ENCODE data around the gene RNF217.
"Not testable (repeated sequence)": the region's sequence is repeated elsewhere in the genome, so short reads cannot be mapped to it uniquely, and the experiment has no call there.

RNF217 gene, protein sequence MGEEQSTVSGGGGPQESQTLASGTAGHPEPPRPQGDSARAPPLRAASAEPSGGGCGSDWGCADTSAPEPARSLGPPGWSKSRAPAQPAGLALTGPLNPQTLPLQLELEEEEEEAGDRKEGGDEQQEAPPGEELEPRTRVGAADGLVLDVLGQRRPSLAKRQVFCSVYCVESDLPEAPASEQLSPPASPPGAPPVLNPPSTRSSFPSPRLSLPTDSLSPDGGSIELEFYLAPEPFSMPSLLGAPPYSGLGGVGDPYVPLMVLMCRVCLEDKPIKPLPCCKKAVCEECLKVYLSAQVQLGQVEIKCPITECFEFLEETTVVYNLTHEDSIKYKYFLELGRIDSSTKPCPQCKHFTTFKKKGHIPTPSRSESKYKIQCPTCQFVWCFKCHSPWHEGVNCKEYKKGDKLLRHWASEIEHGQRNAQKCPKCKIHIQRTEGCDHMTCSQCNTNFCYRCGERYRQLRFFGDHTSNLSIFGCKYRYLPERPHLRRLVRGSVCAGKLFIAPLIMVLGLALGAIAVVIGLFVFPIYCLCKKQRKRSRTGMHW

DNA sequence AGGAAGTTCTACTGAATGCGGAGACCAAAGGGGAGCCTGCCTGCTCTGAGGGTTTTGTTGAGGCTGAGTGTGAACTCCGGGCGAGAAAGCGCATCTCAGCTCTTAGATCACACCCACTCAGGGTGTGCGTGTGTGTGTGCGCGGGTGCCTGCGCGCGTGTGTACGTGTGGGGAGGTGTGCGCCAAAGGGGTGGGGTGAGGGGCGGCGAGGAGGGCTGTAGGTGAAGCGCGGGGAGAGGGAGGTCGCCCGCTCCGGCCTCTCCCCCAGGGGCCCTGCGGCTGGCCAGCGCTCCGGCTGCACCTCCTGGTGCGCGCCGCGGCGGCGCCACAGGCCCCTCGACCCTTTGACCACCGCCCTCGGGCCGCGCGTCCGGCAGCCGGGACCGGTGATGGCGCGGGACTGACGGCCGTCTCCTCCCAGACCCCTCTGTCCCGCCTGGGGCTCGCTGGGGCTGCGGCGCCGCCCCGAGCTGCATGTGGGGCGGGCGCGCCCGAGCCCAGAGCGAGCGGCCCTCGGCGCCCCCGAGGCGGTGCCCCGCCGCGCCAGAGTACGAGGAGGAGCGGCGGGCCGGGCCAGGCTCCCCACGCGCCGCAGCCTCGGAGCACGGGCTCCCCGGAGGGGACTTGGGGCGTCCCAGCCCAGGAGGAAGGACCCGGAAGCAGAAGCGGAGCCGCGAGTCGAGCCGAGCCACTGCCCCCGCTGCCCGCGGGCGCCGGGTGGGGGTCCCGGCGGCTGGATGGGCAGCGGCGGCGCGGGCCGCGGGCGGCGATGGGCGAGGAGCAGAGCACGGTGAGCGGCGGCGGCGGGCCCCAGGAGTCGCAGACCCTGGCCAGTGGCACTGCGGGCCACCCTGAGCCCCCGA is at the start of gene RNF217:
RNF217 (plus strand) TSS at position 661 of the 862 bp plus-strand sequence; CDS start at position 769, 108 bp downstream.
- peak within 1 kb of the TSS; percentile 86 for H3K4me3 ChIP-seq (ENCODE audit: low read depth, low read length)
- TF ChIP-seq, protein P1, sequence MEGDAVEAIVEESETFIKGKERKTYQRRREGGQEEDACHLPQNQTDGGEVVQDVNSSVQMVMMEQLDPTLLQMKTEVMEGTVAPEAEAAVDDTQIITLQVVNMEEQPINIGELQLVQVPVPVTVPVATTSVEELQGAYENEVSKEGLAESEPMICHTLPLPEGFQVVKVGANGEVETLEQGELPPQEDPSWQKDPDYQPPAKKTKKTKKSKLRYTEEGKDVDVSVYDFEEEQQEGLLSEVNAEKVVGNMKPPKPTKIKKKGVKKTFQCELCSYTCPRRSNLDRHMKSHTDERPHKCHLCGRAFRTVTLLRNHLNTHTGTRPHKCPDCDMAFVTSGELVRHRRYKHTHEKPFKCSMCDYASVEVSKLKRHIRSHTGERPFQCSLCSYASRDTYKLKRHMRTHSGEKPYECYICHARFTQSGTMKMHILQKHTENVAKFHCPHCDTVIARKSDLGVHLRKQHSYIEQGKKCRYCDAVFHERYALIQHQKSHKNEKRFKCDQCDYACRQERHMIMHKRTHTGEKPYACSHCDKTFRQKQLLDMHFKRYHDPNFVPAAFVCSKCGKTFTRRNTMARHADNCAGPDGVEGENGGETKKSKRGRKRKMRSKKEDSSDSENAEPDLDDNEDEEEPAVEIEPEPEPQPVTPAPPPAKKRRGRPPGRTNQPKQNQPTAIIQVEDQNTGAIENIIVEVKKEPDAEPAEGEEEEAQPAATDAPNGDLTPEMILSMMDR (IDR thresholded peaks at IDR 0.05; ENCODE audit: insufficient read depth, low read length, missing control alignments), result no peak
- ChIA-PET POLR2A (interaction anchor here (0.6 to 1.1 kb wide), 6 partner anchors 13 to 340 kb away, joined by 3 to 5 read pairs (median 4); partner anchors contain the start of gene HDDC2), CTCF (interaction anchor here (0.7 to 4.2 kb wide), 6 partner anchors 10 to 152 kb away, joined by 3 to 22 read pairs (median 4); no protein-coding TSS in a partner anchor)
- no peak for DNase-seq (ENCODE audit: low read depth, low spot score)

DNA sequence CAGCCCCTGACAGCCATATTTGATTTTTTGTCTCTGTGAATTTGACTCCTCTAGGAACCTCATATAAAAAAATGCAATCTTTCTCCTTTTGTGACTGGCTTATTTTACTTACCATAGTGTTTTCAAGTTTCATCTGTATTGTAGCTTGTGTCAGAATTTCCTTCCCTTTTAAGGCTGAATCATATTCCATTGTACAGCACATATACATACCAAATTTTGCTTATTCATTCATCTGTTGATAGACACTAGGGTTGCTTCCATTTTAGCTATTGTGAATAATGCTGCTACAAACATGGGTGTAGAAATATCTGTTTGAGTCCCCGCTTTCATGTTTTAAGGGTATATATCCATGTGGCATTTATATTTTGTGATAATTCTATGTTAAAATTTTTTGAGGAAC is 49.2 kb upstream of the RNF217 start:
- CTCF ChIA-PET, result interaction anchor here (1.0 kb wide), 1 partner anchor 201 kb away, joined by 5 read pairs; no protein-coding TSS in a partner anchor
- POLR2A ChIA-PET, result no interaction called here
- H3K4me3 ChIP-seq (ENCODE audit: low read depth, low read length), result no peak overlapping the region
- DNase-seq (ENCODE audit: low read depth, low spot score), result no peak
- TF ChIP-seq, protein P1 (IDR thresholded peaks at IDR 0.05; ENCODE audit: insufficient read depth, low read length, missing control alignments), result no peak

DNA sequence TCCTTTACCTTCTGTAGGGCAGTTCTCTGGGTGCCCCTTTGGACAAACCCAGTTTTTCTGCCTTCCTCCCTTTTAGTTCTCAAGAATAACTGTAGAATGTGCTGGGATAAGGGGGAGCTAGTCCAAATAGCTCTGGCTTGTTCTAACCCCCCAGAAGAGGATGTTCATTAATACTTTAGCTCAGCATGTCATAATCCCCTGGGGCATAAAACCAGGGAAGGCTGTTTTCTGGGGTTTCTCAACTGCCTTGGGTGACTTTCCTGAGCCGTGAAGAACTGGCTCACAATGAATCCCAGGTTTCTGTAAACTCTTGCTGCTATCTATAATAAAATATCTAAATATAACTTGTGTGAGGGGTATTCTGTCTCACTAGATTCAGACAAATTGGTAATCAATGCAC is 44.5 kb upstream of the RNF217 start:
- CTCF ChIA-PET, result interaction anchor here (1.3 kb wide), 1 partner anchor 47 kb away, joined by 5 read pairs; no protein-coding TSS in a partner anchor
- POLR2A ChIA-PET, result no interaction called here
- TF ChIP-seq, protein P1 (IDR thresholded peaks at IDR 0.05; ENCODE audit: insufficient read depth, low read length, missing control alignments), result no peak
- no peak for DNase-seq (ENCODE audit: low read depth, low spot score)
- no peak overlapping the region for H3K4me3 ChIP-seq (ENCODE audit: low read depth, low read length)

DNA sequence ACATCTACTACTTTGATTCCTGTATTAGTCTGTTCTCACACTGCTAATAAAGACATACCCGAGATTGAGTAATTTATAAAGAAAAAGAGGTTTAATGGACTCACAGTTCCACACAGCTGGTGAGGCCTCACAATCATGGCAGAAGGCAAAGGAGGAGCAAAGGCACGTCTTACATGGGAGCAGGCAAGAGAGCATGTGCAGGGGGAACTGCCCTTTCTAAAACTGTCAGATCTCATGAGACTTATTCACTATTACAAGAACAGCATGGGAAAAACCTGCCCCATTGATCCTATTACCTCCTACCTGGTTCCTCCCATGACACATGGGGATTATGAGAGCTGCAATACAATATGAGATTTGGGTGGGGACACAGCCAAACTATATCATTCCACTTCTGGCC is 42.5 kb upstream of the RNF217 start:
- DNase-seq (ENCODE audit: low read depth, low spot score); POLR2A ChIA-PET; H3K4me3 ChIP-seq (ENCODE audit: low read depth, low read length); CTCF ChIA-PET: not testable (repeated sequence)

DNA sequence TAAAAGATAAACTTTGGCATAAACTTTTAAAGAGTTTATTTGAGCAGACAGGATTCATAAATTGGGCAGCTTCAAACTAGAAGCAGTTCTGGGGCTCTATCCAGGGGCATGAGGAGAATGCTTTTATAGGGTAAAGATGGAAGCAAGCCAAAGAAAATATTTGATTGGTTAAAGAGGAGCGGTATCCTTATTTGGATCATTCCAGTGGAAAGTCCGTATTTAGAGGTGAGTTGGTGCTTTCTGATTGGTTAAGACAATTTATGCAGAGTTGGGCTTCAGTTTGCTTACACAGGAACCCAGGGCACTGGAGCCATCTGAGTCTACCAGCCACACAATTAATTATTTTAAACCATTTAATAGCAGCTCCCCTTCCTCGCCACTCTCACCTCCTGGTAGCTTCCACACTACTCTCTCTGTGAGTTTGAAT is 37.9 kb upstream of the RNF217 start:
- CTCF ChIA-PET, result no interaction called here

DNA sequence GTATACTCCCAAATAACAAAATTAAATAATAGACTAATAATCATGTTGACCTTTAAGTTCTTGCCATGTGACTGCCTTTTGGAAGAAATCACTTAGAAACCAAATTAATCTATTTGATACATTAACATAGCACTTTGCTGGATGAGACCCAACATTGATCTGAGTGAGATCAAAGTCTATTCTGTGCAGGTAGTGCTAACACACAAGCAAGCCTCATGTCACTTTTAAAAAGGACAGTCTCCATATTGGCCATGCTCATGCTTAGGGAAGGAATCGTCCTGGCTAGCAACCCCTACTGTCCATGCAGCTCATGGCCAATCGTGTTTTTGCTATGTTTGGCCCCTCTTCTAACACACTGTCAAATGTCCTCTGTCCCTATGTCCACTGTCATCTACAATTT is 35.8 kb upstream of the RNF217 start:
- TF ChIP-seq, protein P1 (IDR thresholded peaks at IDR 0.05; ENCODE audit: insufficient read depth, low read length, missing control alignments), result no peak
- no peak overlapping the region for H3K4me3 ChIP-seq (ENCODE audit: low read depth, low read length)
- DNase-seq (ENCODE audit: low read depth, low spot score), result no peak
- CTCF ChIA-PET, result no interaction called here
- POLR2A ChIA-PET, result no interaction called here

More for the DNA sequence above, 37.9 kb upstream of the RNF217 start:
- no peak for DNase-seq (ENCODE audit: low read depth, low spot score)
- no peak overlapping the region for H3K4me3 ChIP-seq (ENCODE audit: low read depth, low read length)
- TF ChIP-seq, protein P1 (IDR thresholded peaks at IDR 0.05; ENCODE audit: insufficient read depth, low read length, missing control alignments), result no peak
- POLR2A ChIA-PET, result no interaction called here
